ENCODE measurements around the gene HNRNPDL.
A peak's percentile ranks its signal among the peaks of the same experiment; 100 is the strongest.

Gene HNRNPDL

GRCh38 chr4:82428526-82428968, 1.7 kb downstream of the HNRNPDL start:
- no peak overlapping the region for H2BK120ac ChIP-seq (ENCODE audit: low read depth, low read length)
- H4K91ac ChIP-seq (ENCODE audit: low read length): no peak overlapping the region
- WGBS: under 1% methylated on average over 14 of the region's 14 CpGs
- no peak overlapping the region for H3K4ac ChIP-seq (ENCODE audit: low read depth in 1 of 2, low read length in 2 of 2)
- DNase-seq: no peak
- no peak overlapping the region for H3K27ac ChIP-seq (ENCODE audit: low read length, poor library complexity, severe bottlenecking)
- H3K14ac ChIP-seq (ENCODE audit: low read length in 2 of 2): peak overlapping the region in 1 of 2 experiments; percentile 84
- H3K18ac ChIP-seq (ENCODE audit: low read depth in 1 of 2, low read length in 2 of 2): peak overlapping the region in 1 of 2 experiments; percentile 51
- peaks cover 6 to 47% of the 10 kb centered on the region in 2 experiments for H3K36me3 ChIP-seq (ENCODE audit: control insufficient read depth in 1 of 2, insufficient read depth in 2 of 2, low read depth in 1 of 2, low read length in 2 of 2)
- H2AK5ac ChIP-seq (ENCODE audit: low read length, severe bottlenecking): no peak overlapping the region
- no peak overlapping the region for H2BK15ac ChIP-seq (ENCODE audit: low read depth, poor library complexity, severe bottlenecking)
- H3K79me1 ChIP-seq (replicated peaks; ENCODE audit: low read length, poor library complexity, severe bottlenecking): peaks cover 5% of the 10 kb centered on the region
- no peaks in the 10 kb centered on the region for H3K9me3 ChIP-seq (ENCODE audit: control insufficient read depth, low read length)
- no peak overlapping the region for H2BK5ac ChIP-seq (ENCODE audit: low read depth, low read length, poor library complexity, severe bottlenecking)
- H3K23ac ChIP-seq (ENCODE audit: low read length in 2 of 2): no peak overlapping the region
- no peak overlapping the region for H2AFZ ChIP-seq (ENCODE audit: low read depth, low read length)
- no peaks in the 10 kb centered on the region for H3K27me3 ChIP-seq (ENCODE audit: control insufficient read depth in 1 of 2, insufficient read depth in 1 of 2, low read length in 2 of 2)
- H2BK12ac ChIP-seq (ENCODE audit: low read length in 2 of 2): no peak overlapping the region
- H3K4me1 ChIP-seq (ENCODE audit: control insufficient read depth, insufficient read depth, low read depth, low read length): peaks cover 8% of the 10 kb centered on the region
- H3K9ac ChIP-seq (ENCODE audit: low read length): peak overlapping the region; percentile 100
- H3K4me2 ChIP-seq (ENCODE audit: low read length, poor library complexity, severe bottlenecking): peak overlapping the region; percentile 70
- peak overlapping the region; percentile 84 to 100 for H3K4me3 ChIP-seq (ENCODE audit: insufficient read depth in 1 of 2, low read depth in 1 of 2, low read length in 2 of 2)
- no peak overlapping the region for H4K8ac ChIP-seq (ENCODE audit: low read length)

GRCh38 chr4:82425478-82425877, 4.8 kb downstream of the HNRNPDL start:
- Histone ChIP-seq H3K27ac (ENCODE audit: low read length, poor library complexity, severe bottlenecking) (no peak overlapping the region), H3K4me2 (ENCODE audit: low read length, poor library complexity, severe bottlenecking) (no peak overlapping the region), H3K23ac (ENCODE audit: low read length in 2 of 2) (no peak overlapping the region), H3K4me1 (ENCODE audit: control insufficient read depth, insufficient read depth, low read depth, low read length) (peaks cover 2% of the 10 kb centered on the region), H3K27me3 (ENCODE audit: control insufficient read depth in 1 of 2, insufficient read depth in 1 of 2, low read length in 2 of 2) (no peaks in the 10 kb centered on the region), H3K9ac (ENCODE audit: low read length) (peak overlapping the region; percentile 100), H3K79me1 (replicated peaks; ENCODE audit: low read length, poor library complexity, severe bottlenecking) (no peaks in the 10 kb centered on the region), H3K9me3 (ENCODE audit: control insufficient read depth, low read length) (no peaks in the 10 kb centered on the region), H4K91ac (ENCODE audit: low read length) (no peak overlapping the region), H2BK5ac (ENCODE audit: low read depth, low read length, poor library complexity, severe bottlenecking) (no peak overlapping the region), H3K14ac (ENCODE audit: low read length in 2 of 2) (no peak overlapping the region), H3K4ac (ENCODE audit: low read depth in 1 of 2, low read length in 2 of 2) (no peak overlapping the region), H2BK120ac (ENCODE audit: low read depth, low read length) (no peak overlapping the region), H4K8ac (ENCODE audit: low read length) (no peak overlapping the region), H3K36me3 (ENCODE audit: control insufficient read depth in 1 of 2, insufficient read depth in 2 of 2, low read depth in 1 of 2, low read length in 2 of 2) (peaks cover 6 to 65% of the 10 kb centered on the region in 2 experiments), H2BK12ac (ENCODE audit: low read length in 2 of 2) (no peak overlapping the region), H3K4me3 (ENCODE audit: insufficient read depth in 1 of 2, low read depth in 1 of 2, low read length in 2 of 2) (peak overlapping the region in 1 of 2 experiments; percentile 100), H2BK15ac (ENCODE audit: low read depth, poor library complexity, severe bottlenecking) (no peak overlapping the region), H3K18ac (ENCODE audit: low read depth in 1 of 2, low read length in 2 of 2) (no peak overlapping the region), H2AK5ac (ENCODE audit: low read length, severe bottlenecking) (no peak overlapping the region), H2AFZ (ENCODE audit: low read depth, low read length) (no peak overlapping the region)
- no peak for DNase-seq
- 96% methylated on average over 7 of the region's 10 CpGs for WGBS

GRCh38 chr4:82423245-82424054, 6.8 kb downstream of the HNRNPDL start:
- H3K9ac ChIP-seq (ENCODE audit: low read length): peak overlapping the region; percentile 35

GRCh38 chr4:82422616-82423015, 7.6 kb downstream of the HNRNPDL start:
- WGBS: no CpG with 5 or more reads among the region's 5 CpGs
- Histone ChIP-seq H3K4ac (ENCODE audit: low read depth in 1 of 2, low read length in 2 of 2) (no peak overlapping the region), H3K4me3 (ENCODE audit: insufficient read depth in 1 of 2, low read depth in 1 of 2, low read length in 2 of 2) (no peak overlapping the region), H3K4me2 (ENCODE audit: low read length, poor library complexity, severe bottlenecking) (no peak overlapping the region), H4K91ac (ENCODE audit: low read length) (no peak overlapping the region), H2BK5ac (ENCODE audit: low read depth, low read length, poor library complexity, severe bottlenecking) (no peak overlapping the region), H3K4me1 (ENCODE audit: control insufficient read depth, insufficient read depth, low read depth, low read length) (peaks cover 2% of the 10 kb centered on the region), H3K23ac (ENCODE audit: low read length in 2 of 2) (no peak overlapping the region), H2AK5ac (ENCODE audit: low read length, severe bottlenecking) (no peak overlapping the region), H3K27ac (ENCODE audit: low read length, poor library complexity, severe bottlenecking) (no peak overlapping the region), H4K8ac (ENCODE audit: low read length) (no peak overlapping the region), H2AFZ (ENCODE audit: low read depth, low read length) (no peak overlapping the region), H3K14ac (ENCODE audit: low read length in 2 of 2) (no peak overlapping the region), H2BK120ac (ENCODE audit: low read depth, low read length) (no peak overlapping the region), H3K27me3 (ENCODE audit: control insufficient read depth in 1 of 2, insufficient read depth in 1 of 2, low read length in 2 of 2) (no peaks in the 10 kb centered on the region), H2BK12ac (ENCODE audit: low read length in 2 of 2) (no peak overlapping the region), H3K36me3 (ENCODE audit: control insufficient read depth in 1 of 2, insufficient read depth in 2 of 2, low read depth in 1 of 2, low read length in 2 of 2) (peaks cover 6 to 59% of the 10 kb centered on the region in 2 experiments), H3K9me3 (ENCODE audit: control insufficient read depth, low read length) (no peaks in the 10 kb centered on the region), H3K9ac (ENCODE audit: low read length) (no peak overlapping the region), H2BK15ac (ENCODE audit: low read depth, poor library complexity, severe bottlenecking) (no peak overlapping the region), H3K79me1 (replicated peaks; ENCODE audit: low read length, poor library complexity, severe bottlenecking) (no peaks in the 10 kb centered on the region), H3K18ac (ENCODE audit: low read depth in 1 of 2, low read length in 2 of 2) (no peak overlapping the region)
- DNase-seq: no peak

More at GRCh38 chr4:82423245-82424054, 6.8 kb downstream of the HNRNPDL start:
- Histone ChIP-seq H3K36me3 (ENCODE audit: control insufficient read depth in 1 of 2, insufficient read depth in 2 of 2, low read depth in 1 of 2, low read length in 2 of 2) (peaks cover 6 to 65% of the 10 kb centered on the region in 2 experiments), H4K8ac (ENCODE audit: low read length) (no peak overlapping the region), H3K27ac (ENCODE audit: low read length, poor library complexity, severe bottlenecking) (peak overlapping the region; percentile 13), H2AK5ac (ENCODE audit: low read length, severe bottlenecking) (no peak overlapping the region), H2BK5ac (ENCODE audit: low read depth, low read length, poor library complexity, severe bottlenecking) (no peak overlapping the region), H3K27me3 (ENCODE audit: control insufficient read depth in 1 of 2, insufficient read depth in 1 of 2, low read length in 2 of 2) (no peaks in the 10 kb centered on the region), H3K4me2 (ENCODE audit: low read length, poor library complexity, severe bottlenecking) (no peak overlapping the region), H3K14ac (ENCODE audit: low read length in 2 of 2) (no peak overlapping the region), H3K79me1 (replicated peaks; ENCODE audit: low read length, poor library complexity, severe bottlenecking) (no peaks in the 10 kb centered on the region), H2AFZ (ENCODE audit: low read depth, low read length) (no peak overlapping the region), H2BK12ac (ENCODE audit: low read length in 2 of 2) (no peak overlapping the region), H3K18ac (ENCODE audit: low read depth in 1 of 2, low read length in 2 of 2) (no peak overlapping the region), H4K91ac (ENCODE audit: low read length) (no peak overlapping the region), H3K4me1 (ENCODE audit: control insufficient read depth, insufficient read depth, low read depth, low read length) (peaks cover 2% of the 10 kb centered on the region), H2BK120ac (ENCODE audit: low read depth, low read length) (no peak overlapping the region), H3K4me3 (ENCODE audit: insufficient read depth in 1 of 2, low read depth in 1 of 2, low read length in 2 of 2) (no peak overlapping the region), H3K23ac (ENCODE audit: low read length in 2 of 2) (no peak overlapping the region), H2BK15ac (ENCODE audit: low read depth, poor library complexity, severe bottlenecking) (no peak overlapping the region), H3K4ac (ENCODE audit: low read depth in 1 of 2, low read length in 2 of 2) (no peak overlapping the region), H3K9me3 (ENCODE audit: control insufficient read depth, low read length) (no peaks in the 10 kb centered on the region)
- peak; percentile 29 for DNase-seq
- 82% methylated on average over 7 of the region's 7 CpGs for whole genome bisulfite sequencing

Measured in mesenchymal stem cell (in vitro differentiated cells and primary cell).